GM19324 (cell line): ENCODE results near the gene SMOC1.
A peak's percentile ranks its signal among the peaks of the same experiment; 100 is the strongest.

Source experiments
- ATAC-seq: cut with Tn5 transposase; IDR thresholded peaks from one replicate; pipeline ENCODE4 v1.9.1; 2021; ENCODE audit warnings: mild to moderate bottlenecking, moderate library complexity; ENCODE audit not compliant: unreplicated experiment, low FRiP score

The SMOC1 gene

GRCh38 chr14:70002589-70003346 lies 123.6 kb downstream of the SMOC1 start:
- no peak for ATAC-seq

- no peak for ATAC-seq
Observed at GRCh38 chr14:70004791-70005190, 125.6 kb downstream of the SMOC1 start.

GRCh38 chr14:70005281-70005805 lies 126.1 kb downstream of the SMOC1 start:
- ATAC-seq = no peak

- ATAC-seq = no peak
Observed at GRCh38 chr14:70006699-70007098, 127.5 kb downstream of the SMOC1 start.

DNA sequence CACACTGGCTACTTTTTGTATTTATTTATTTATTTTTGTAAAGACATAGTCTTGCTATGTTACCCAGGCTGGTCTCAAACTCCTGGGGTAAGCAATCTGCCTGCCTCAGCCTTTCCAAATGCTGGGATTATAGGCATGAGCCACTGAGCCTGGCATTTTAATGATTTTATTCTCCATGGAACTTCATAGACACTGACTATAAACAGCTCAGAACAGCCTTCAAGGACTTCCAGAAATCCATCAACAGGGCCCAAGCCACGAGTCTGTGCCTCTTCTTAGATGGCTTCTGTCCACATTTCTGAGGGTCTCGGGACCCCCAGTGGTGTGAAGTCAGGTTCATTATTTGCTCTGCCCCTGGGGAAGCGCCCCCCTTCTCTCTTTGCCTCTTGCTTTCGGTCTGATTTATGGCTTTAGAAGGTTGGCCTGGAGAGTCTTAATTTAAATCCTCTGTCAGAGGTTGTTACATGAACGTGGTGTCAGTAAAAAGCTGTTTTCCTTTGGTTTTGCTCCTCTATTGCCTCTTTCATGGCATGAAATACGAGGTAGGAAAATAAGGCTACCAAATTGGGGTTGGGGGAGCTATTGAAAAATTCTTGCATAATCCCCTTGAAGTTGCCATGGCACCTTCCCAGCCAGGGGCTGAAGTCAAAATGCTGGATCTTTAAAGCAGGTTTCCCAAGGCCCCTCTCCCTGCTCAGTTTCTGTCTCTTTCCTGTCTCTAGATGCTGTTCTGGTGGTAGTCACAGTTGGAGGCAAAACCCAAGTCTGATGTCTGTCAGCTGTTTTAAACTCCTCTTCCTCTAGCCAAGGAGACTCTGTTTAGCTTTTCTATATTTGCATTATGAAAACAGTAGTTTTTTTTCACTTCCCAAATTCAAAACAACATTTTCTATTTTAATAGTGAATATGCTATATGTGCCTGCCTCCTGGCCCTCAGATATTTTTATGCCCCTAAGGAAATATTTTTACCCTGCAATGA lies 129.4 kb downstream of the SMOC1 start:
- no peak for ATAC-seq

DNA sequence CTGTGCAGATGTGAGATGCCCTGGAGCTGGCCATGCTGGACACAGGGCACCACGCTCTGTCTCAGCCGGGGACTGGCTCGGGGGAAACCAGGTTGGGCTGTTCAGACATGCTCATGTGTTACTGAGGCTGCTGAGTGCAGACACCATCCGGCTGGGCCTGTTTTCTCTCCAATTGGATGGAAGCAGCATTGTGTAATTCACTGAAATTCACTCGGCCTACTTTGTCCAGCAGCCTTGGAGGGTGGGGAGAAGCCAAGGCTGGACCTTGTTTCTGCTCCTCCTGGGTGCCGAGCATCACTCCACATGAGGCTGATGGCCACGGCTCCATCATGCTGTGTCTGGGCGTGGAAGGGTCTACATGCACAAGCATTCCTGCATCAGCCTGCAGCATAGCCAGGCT lies 130.7 kb downstream of the SMOC1 start:
- ATAC-seq = no peak

DNA sequence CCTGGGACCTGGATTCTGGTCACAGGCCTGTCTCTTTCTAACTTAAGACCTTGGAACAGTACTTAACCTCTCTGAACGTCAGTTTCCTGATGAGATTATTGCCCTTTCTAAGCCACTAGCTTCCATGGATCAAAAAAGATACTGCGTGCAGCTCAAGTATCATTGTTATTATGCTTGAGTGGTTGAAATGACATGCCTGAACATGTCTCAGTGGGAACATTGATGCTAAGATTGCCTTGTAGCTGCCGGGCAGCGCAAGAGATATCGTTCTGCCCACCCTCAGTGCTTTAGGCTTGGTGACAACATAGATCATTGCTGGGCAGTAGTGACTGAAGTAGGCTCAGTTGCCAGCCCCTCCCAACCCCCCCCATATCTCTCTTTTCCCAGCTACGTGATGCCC lies 131.9 kb downstream of the SMOC1 start:
- no peak for ATAC-seq

- ATAC-seq = no peak
Observed at GRCh38 chr14:70011708-70012107, 132.5 kb downstream of the SMOC1 start.

DNA sequence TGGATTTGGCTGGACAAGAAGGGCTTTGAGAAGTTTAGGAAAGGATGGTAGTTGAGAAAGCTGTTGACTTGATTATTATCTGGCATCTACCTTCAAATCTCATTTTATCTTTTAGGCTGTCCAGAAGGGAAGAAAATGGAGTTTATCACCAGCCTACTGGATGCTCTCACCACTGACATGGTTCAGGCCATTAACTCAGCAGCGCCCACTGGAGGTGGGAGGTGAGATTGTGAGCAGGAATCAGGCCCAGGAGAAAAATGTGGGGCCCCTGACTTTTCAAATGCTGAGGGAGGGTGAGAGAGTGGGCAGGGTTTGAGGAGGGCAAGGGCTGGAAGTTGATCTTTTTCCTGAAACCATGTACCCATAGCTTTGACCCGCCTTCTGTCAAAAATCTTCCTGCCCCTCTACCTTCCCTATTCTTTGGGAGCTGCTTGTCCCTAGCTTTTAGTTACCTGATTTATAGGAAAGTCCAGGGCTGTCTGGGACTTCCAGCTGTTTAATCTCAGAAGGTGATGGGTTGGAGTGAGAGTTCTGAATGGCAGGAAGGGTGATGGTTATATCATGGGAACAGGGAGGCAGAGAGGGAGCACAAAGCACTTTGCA lies 134.2 kb downstream of the SMOC1 start:
- ATAC-seq = no peak

- no peak for ATAC-seq
Observed at GRCh38 chr14:70014406-70015095, 135.3 kb downstream of the SMOC1 start.

DNA sequence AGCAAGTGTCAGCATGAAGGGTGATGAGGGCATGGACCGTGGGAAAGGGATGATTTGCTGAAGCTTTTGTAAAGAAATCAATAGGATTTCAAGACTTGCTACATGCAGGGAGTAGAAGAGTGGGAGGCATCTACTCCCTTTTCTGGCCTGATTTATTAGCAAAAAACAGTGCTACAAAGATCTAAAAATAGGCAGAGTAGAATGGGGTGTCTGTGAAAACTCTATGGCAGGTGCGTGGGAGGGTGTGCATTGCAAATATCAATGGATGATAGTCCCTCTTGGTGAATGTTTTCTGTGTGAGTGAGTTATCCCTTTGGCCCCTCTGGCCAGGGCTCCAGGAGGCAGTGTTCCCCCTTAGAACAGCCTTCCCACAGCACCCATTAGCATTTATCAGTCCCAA lies 139.0 kb downstream of the SMOC1 start:
- ATAC-seq = no peak

DNA sequence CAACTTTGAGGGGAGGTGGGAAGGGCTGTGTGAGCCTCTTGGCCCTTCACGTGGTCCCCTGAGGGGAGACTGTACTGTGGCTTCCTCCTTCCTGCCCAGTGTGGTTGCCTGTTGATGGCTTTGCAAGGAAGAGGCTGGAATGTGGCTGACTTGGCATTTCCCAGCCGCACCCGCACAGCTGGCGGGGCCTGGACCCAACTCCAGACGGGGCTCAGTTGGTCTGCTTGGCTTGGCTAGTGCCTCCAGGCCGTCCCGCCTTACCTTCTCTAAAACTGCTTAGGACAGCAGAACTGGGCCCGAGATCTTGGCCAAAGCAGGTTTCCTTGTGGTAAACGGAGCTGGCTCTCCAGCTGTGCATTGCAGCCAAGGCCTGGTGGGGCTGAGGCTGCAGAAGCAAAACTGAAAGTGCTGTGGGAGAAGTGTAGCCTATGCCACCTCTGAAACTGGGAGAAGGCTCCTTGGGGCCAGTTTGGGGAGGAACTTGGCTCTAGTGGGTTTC lies 139.5 kb downstream of the SMOC1 start:
- ATAC-seq = peak; percentile 62

- no peak for ATAC-seq
Observed at GRCh38 chr14:70019695-70020094, 140.5 kb downstream of the SMOC1 start.

- no peak for ATAC-seq
Observed at GRCh38 chr14:70020352-70021170, 141.3 kb downstream of the SMOC1 start.

- ATAC-seq = no peak
Observed at GRCh38 chr14:70021548-70022220, 142.5 kb downstream of the SMOC1 start.

DNA sequence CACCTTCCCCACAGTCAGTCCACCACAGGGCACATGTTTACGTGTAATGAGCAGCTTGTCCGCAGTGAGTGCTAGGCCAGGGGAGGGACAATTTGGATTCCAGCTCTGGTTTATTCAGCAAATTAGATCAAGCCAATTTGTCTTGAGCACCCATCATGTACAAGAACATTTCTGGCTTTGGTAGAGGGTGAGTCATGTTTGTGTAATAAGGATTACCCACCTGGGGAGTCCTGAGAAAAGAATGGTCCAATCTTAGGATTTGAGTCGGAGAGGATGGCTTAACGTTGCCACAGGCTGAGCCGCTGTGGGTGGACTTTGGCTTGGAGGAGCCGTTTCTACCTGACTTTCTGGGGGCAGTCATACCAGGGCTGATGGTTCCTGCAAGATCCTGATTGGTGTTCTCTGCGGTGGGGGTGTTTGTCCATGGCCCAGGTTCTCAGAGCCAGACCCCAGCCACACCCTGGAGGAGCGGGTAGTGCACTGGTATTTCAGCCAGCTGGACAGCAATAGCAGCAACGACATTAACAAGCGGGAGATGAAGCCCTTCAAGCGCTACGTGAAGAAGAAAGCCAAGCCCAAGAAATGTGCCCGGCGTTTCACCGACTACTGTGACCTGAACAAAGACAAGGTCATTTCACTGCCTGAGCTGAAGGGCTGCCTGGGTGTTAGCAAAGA lies 143.7 kb downstream of the SMOC1 start:
- ATAC-seq = no peak

GRCh38 chr14:70023871-70024270 lies 144.7 kb downstream of the SMOC1 start:
- ATAC-seq = no peak

DNA sequence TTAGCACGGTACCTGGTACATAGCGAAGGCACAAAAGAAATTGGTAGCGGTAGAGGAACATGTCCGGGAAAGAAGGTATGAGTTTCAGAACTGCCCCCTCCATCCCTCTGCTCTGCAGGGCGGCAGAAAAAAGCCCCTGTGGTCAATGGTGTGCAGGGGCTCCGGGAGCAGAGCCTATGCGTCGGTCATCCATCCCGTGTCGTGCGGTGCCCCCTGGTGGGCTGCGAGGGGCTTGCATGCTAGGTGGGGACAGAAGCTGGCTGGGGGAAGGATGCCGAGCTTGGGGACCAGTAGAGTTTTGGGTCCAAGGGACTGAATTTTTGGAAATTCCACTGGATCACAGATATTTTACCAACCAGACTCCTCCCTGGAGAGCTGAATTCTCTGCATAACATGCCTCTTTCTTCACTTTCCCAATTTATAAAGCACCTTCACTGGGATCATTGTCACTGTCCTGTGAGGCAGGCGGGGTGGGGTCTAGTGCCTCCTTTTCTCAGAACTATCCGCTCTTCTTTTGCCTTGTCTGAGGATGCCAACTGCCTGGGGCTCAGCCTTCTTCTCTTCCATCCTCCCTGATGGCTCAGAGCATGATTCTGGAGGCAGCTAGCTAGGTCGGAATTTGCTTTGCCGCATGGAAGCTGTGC lies 148.7 kb downstream of the SMOC1 start:
- ATAC-seq = no peak
